Inflammatory macrophage (primary cell): ENCODE data around the gene NUDT4.
A peak's percentile ranks its signal among the peaks of the same experiment; 100 is the strongest.
"Not testable (repeated sequence)": the region's sequence is repeated elsewhere in the genome, so short reads cannot be mapped to it uniquely, and the experiment has no call there.

Experiments
- DNase-seq, 2 donors: peaks; one replicate each; pipeline ENCODE4 v3.0.0-alpha.2; 2020 to 2022

The NUDT4 gene

GRCh38 chr12:93368766-93369165 is 9.0 kb upstream of the NUDT4 start:
- no peak for DNase-seq

DNA sequence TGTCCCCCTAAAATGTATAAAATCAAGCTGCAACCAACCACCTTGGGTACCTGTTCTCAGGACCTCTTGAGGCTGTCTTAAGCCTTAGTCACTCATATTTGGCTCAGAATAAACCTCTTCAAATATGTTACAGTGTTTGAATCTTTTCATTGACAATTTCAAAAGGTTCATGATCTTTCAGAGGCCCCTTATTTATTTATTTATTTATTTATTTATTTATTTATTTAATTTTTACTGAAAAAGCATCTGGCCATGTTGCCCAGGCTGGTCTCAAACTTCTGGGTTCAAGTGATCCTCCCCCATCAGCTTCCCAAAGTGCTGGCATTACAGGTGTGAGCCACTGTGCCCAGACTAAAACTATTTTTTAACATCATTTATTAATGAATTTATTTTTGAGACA is 8.2 kb upstream of the NUDT4 start:
- DNase-seq, result no peak

DNA sequence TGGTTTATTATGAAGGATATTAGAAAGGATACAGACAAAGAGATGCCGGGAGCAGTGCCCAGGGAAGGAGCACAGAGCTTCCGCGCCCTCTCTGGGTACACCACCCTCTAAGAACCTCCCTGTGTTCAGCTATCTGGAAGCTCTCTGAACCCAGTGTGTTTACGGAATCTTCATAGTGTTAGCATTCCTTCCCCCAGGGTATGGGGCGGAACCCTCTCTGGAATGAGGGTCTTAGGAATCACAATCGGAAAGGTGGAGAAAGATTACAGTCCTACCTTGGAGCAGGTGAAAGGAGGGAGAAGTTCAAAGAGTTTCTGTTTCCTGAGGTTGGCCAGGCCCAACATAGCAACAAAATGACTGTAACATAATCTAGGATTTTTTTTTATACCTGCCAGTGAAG is 6.8 kb upstream of the NUDT4 start:
- no peak for DNase-seq

- peak; percentile 23 to 46 for DNase-seq
Observed at GRCh38 chr12:93373961-93374656, 3.6 kb upstream of the NUDT4 start.

DNA sequence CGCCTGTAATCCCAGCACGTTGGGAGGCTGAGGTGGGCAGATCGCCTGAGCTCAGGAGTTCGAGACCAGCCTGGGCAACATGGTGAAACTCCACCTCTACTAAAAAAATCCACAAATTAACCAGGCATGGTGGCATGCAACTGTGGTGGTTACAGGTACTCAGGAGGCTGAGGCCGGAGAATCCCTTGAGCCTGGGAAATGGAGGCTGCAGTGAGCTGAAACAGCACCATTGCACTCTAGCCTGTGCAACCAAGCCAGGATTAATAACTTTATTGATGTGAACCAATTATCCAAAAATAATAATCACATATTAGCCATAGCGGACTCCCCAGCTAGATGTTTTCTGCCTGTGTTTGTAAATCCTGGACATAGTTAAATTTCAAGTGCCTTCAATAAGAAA is 1.8 kb upstream of the NUDT4 start:
- DNase-seq, result no peak

DNA sequence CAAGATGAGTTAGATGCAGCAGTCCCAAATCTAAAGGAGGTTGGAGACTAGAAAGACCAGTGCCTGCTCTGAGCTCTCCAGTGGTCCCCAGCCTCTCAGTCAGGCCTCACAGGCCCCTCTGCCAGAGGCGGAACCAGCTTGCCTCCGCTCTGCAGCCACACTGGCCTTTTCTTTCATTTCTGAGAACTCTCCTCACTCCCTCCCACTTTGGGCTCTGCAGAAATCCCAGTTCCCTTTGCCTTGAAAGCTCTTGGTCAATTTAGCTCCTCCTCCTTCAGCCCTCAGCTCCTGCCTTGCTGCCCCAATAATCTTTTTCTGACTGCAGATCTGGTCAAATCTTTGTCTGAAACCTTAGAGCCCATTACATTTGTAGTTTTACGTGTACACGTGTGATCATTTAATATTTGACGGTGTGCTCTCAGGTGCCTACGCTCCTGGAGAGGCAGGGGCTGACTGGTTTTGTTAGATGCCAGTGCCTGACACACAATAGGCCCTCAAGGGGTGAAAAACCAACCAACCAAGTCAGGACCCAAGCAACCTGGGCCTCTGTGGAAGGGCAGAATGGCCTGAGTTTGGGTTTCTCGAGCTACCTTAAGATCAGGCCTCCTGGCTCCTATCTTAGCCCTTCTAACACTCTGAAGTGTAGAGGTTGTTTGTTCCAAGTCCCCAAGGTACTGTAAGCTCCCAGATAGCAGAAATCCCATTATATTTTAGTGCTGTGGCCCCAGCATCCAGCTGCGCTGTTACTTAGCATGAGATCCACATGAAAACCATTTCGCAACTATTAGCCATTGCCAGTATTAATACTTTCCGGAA is 1.1 kb upstream of the NUDT4 start:
- DNase-seq, result peak; percentile 89

GRCh38 chr12:93378196-93378997 is 672 bp downstream of the NUDT4 start:
- DNase-seq, result peak; percentile 76 to 83

GRCh38 chr12:93378998-93379325 is 1.2 kb downstream of the NUDT4 start:
- DNase-seq, result no peak

GRCh38 chr12:93379326-93379980 is 1.7 kb downstream of the NUDT4 start:
- no peak for DNase-seq

DNA sequence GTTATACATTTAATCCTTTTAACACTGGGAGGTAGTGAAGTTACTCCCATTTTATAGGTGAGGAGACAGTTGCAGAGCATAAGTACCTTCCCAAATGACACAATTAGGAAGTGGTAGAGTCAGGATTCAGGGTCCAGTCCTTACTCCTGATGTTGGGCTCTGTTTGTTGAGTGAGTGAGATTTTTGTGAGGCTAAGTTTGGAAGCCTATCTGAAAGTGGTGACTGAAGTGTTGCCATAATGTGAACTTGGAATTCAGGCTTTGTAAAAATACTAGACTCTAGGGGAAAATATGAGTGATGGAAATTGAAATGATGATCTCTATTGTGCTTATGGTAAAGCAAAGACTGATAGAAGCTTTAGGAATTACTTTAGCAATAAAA is 2.2 kb downstream of the NUDT4 start:
- no peak for DNase-seq

DNA sequence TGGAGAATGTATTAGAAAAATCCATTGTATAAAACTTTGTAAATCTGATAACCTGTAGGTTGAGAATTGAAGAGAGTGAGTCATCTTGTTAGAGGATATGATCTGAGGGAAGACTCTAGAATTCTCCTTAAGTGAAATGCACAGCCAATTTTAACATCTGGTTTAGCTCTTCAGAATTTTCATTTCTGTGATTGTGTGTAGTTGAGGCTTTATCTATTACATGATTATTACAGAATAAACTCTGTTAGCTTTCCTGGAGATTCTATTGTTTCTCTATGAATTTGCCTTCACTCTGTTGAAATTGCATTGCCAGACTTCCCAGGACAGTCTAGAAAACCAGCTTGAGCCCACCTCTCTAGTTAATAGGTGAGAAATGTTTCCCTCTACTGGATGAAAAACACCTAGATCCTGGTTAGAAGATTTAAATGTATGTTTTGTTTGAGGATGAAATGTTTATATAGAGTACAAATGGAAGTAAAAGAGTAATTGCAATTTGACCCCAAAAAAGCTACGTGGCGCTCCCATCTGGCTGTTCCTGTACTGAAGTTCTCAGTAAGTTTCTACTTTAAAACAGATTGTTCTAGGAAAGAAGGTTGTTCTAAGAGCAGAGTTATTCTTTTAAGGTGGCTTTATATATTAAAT is 2.9 kb downstream of the NUDT4 start:
- no peak for DNase-seq

GRCh38 chr12:93381161-93381975 is 3.6 kb downstream of the NUDT4 start:
- DNase-seq, result no peak

GRCh38 chr12:93381976-93382437 is 4.3 kb downstream of the NUDT4 start:
- not testable (repeated sequence) for DNase-seq

- no peak for DNase-seq
Observed at GRCh38 chr12:93387780-93388179, 10.1 kb downstream of the NUDT4 start.

- no peak for DNase-seq
Observed at GRCh38 chr12:93390031-93390430, 12.3 kb downstream of the NUDT4 start.

GRCh38 chr12:93390549-93391297 is 13.0 kb downstream of the NUDT4 start:
- no peak for DNase-seq

- DNase-seq, result no peak
Observed at GRCh38 chr12:93393425-93393824, 15.7 kb downstream of the NUDT4 start.

DNA sequence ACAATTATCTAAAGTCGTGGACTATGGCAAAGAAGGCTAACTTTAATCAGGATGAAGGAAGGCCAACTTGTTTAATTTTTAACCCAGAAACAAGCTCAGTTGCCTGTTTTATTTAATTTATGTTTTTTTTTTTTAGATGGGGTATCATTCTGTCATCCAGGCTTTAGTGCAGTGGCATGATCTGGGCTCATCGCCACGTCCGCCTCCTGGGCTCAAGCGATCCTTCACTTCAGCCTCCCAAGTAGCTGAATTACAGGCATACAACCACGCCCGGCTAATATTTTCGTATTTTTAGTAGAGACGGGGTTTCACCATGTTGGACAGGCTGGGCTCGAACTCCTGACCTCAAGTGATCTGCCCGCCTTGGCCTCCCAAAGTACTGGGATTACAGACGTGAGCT is 19.7 kb downstream of the NUDT4 start:
- DNase-seq, result no peak

DNA sequence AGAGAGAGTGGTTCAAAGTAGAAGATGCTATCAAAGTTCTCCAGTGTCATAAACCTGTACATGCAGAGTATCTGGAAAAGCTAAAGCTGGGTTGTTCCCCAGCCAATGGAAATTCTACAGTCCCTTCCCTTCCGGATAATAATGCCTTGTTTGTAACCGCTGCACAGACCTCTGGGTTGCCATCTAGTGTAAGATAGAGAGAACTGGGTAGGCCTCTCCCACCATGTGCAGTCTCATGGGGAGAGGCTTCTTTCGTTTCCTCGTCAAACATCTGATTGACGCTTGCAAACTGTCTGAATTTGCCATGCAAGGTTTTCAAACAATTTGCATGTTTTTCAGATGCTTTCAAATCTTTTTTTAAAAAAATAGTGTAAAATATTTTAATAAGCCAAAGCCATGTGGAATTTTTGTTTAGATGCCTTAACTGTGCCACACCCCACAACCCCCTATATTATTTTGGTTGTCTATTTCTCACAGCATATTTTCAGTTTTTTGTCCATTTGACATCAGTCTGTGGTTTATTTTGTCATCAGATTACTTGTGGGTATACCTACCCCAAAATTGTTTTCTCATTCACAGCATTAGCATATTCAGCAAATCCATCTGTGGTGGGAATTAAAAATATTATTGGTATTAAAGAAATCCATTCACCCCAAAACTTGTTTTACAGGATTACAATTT is 21.6 kb downstream of the NUDT4 start:
- DNase-seq, result not testable (repeated sequence)
